ENCODE measurements around the gene PTPRJ.

PTPRJ gene

GRCh38 chr11:47995360-47995769, 15.0 kb downstream of the PTPRJ start:
- no peak for DNase-seq (ENCODE audit: low read depth)

- no peak for DNase-seq (ENCODE audit: low read depth)
Measured at GRCh38 chr11:47997063-47998053, 17.0 kb downstream of the PTPRJ start.

- no peak for DNase-seq (ENCODE audit: low read depth)
Measured at GRCh38 chr11:47998345-47998732, 18.0 kb downstream of the PTPRJ start.

- no peak for DNase-seq (ENCODE audit: low read depth)
Measured at GRCh38 chr11:47998733-47999359, 18.5 kb downstream of the PTPRJ start.

- DNase-seq (ENCODE audit: low read depth), result no peak
Measured at GRCh38 chr11:48000432-48000831, 20.1 kb downstream of the PTPRJ start.

GRCh38 chr11:48001438-48002021, 21.2 kb downstream of the PTPRJ start:
- DNase-seq (ENCODE audit: low read depth), result peak; percentile 77

GRCh38 chr11:48002561-48002960, 22.2 kb downstream of the PTPRJ start:
- DNase-seq (ENCODE audit: low read depth), result no peak

- DNase-seq (ENCODE audit: low read depth), result no peak
Measured at GRCh38 chr11:48003926-48004325, 23.6 kb downstream of the PTPRJ start.

- no peak for DNase-seq (ENCODE audit: low read depth)
Measured at GRCh38 chr11:48004456-48004855, 24.1 kb downstream of the PTPRJ start.

- DNase-seq (ENCODE audit: low read depth), result no peak
Measured at GRCh38 chr11:48005136-48005535, 24.8 kb downstream of the PTPRJ start.

GRCh38 chr11:48005831-48006270, 25.5 kb downstream of the PTPRJ start:
- no peak for DNase-seq (ENCODE audit: low read depth)

- no peak for DNase-seq (ENCODE audit: low read depth)
Measured at GRCh38 chr11:48006301-48006992, 26.1 kb downstream of the PTPRJ start.

- DNase-seq (ENCODE audit: low read depth), result no peak
Measured at GRCh38 chr11:48007677-48008076, 27.3 kb downstream of the PTPRJ start.

GRCh38 chr11:48008951-48009270, 28.6 kb downstream of the PTPRJ start:
- DNase-seq (ENCODE audit: low read depth), result peak; percentile 60

GRCh38 chr11:48011102-48011797, 30.9 kb downstream of the PTPRJ start:
- no peak for DNase-seq (ENCODE audit: low read depth)

- DNase-seq (ENCODE audit: low read depth), result no peak
Measured at GRCh38 chr11:48011798-48012391, 31.5 kb downstream of the PTPRJ start.

GRCh38 chr11:48013269-48013901, 33.0 kb downstream of the PTPRJ start:
- DNase-seq (ENCODE audit: low read depth), result no peak

- no peak for DNase-seq (ENCODE audit: low read depth)
Measured at GRCh38 chr11:48014917-48015316, 34.6 kb downstream of the PTPRJ start.

- DNase-seq (ENCODE audit: low read depth), result no peak
Measured at GRCh38 chr11:48017105-48017830, 36.9 kb downstream of the PTPRJ start.
